Placental epithelial cell (primary cell): ENCODE measurements around the gene CACUL1. TPM values are rescaled to one million over a fixed set of nuclear protein-coding genes. Genes with fewer than 3 reads are reported as not detected.

ENCODE experiments used
- total RNA-seq: library from RNA; depleted of rRNA; stranded (reverse); fragments of >200 nt; gene quantifications from 2 replicates; pipeline ENCODE4 v1.2.3, GENCODE V29; 2012

CACUL1 gene
- 49.5 and 53.9 TPM in 2 replicates for total RNA-seq

GRCh38 chr10:118754556-118755423, at the start of gene CACUL1:
TSS of gene CACUL1 (minus strand) at chr10:118754970. CDS start at chr10:118754762, 208 bp downstream.

Other genes starting within 250 kb of the CACUL1 start
- under 0.01 TPM in 1 of 2 replicates, not detected in the other for gene PRLHR, start 159.3 kb downstream of the CACUL1 start, total RNA-seq